ENCODE data around the gene TMEM235. TPM values are rescaled to one million over a fixed set of nuclear protein-coding genes. Genes with fewer than 3 reads are reported as not detected.

TMEM235 gene
- total and polyA plus RNA-seq, 2 donors (not counting 3 experiments of a cell fraction or from before 2014, with no cell fraction given): 0.04 to 0.38 TPM

- FAIRE-seq (no peak), DNase-seq (ENCODE audit: low read depth, low spot score) (no peak)
- intact Hi-C loops (cut with micrococcal nuclease) (no loop called here), dilution Hi-C loops (cut with MboI; ENCODE audit: extremely low pct_ligation_motif_present, low sequenced_read_pairs) (no loop called here)
- no peaks in the 10 kb centered on the region for H4K20me1 ChIP-seq (replicated peaks; ENCODE audit: control insufficient read depth, extremely low read depth, insufficient read depth, low read length)
- TF ChIP-seq FOS (IDR thresholded peaks at IDR 0.05; ENCODE audit: borderline replicate concordance, insufficient read depth, low read length) (no peak), POLR2A (IDR thresholded peaks at IDR 0.05; ENCODE audit: low read depth, low read length) (no peak), JUN (IDR thresholded peaks at IDR 0.05; ENCODE audit: borderline replicate concordance, insufficient read depth, insufficient read length, low read depth) (no peak), GATA2 (IDR thresholded peaks at IDR 0.05; ENCODE audit: insufficient read depth, insufficient read length, low read depth, low read length) (no peak), EZH2 (IDR thresholded peaks at IDR 0.05; ENCODE audit: borderline replicate concordance, low read depth, low read length, severe bottlenecking) (no peak), CTCF (IDR thresholded peaks at IDR 0.05; ENCODE audit: extremely low read depth in 1 of 2, insufficient read depth in 1 of 2, low read depth in 1 of 2, low read length in 2 of 2) (no peak), POLR2AphosphoS5 (IDR thresholded peaks at IDR 0.05; ENCODE audit: insufficient read depth, low read depth, low read length) (no peak), MAX (IDR thresholded peaks at IDR 0.05; ENCODE audit: insufficient read depth, insufficient read length) (no peak), MYC (IDR thresholded peaks at IDR 0.05; ENCODE audit: low read depth, low read length) (no peak)
- H3K4me2 ChIP-seq (ENCODE audit: insufficient read depth, low read length): no peak overlapping the region
- no peak overlapping the region for H2AFZ ChIP-seq (ENCODE audit: low read depth, low read length)
- no peaks in the 10 kb centered on the region for H3K27me3 ChIP-seq (ENCODE audit: control insufficient read depth in 2 of 2, insufficient read depth in 2 of 2, low read length in 2 of 2)
- H3K9ac ChIP-seq (replicated peaks; ENCODE audit: extremely low read depth, insufficient read depth, low read length): no peak overlapping the region
- H3K36me3 ChIP-seq (ENCODE audit: control insufficient read depth in 2 of 2, extremely low read depth in 1 of 2, insufficient read depth in 2 of 2, low read length in 2 of 2): peaks cover 0 to 9% of the 10 kb centered on the region in 2 experiments
- no peaks in the 10 kb centered on the region for H3K9me3 ChIP-seq (replicated peaks; ENCODE audit: control insufficient read depth, insufficient read depth, low read length)
- ChIA-PET CTCF (no interaction called here), POLR2A (no interaction called here)
- no TSS peak for BruUV-seq (replicated peaks)
- no peaks in the 10 kb centered on the region for H3K9me1 ChIP-seq (replicated peaks; ENCODE audit: control insufficient read depth, extremely low read depth, insufficient read depth, low read length)
- H3K4me1 ChIP-seq (ENCODE audit: control insufficient read depth, extremely low read depth, insufficient read depth, low read length): no peaks in the 10 kb centered on the region
- no peaks in the 10 kb centered on the region for H3K79me2 ChIP-seq (ENCODE audit: control insufficient read depth, insufficient read depth, low read length)
- H3K4me3 ChIP-seq (replicated peaks in 1 of 3; ENCODE audit: insufficient read depth in 1 of 3, low read depth in 1 of 3, low read length in 3 of 3): no peak overlapping the region
- no peak overlapping the region for H3K27ac ChIP-seq (ENCODE audit: insufficient read depth, low read depth, low read length)
Observed at GRCh38 chr17:78208486-78208885, 22.9 kb upstream of the TMEM235 start.
